ENCODE data around the gene RERE.

Gene RERE

DNA sequence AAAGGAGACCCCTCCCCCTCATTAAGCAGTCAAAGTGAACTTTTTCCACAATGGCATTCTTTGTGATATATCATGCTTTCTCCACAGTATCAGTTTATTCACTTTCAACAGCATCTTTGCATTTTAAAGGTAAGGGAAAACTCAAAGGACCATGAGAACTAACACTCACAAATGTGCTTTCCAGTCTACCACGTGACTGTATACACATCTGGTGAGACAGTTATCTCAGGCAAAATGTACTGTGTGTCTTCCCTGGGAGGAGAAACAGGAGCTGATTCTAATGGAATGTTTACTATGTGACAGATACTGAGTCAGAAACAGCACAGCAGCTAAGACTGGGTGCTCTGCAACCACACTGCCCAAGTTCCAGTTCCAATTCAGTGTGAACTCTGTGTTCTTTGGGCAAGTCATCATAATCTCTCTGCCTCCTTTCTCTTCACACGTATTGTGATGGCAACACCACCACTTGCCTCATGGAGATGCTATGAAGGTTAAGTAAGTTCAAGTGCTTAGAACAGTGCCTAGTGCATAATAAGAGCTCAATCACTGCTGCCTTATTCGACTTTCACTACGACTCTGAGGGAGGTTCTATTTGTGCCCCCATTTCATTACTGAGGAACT, 420.5 kb downstream of the RERE start:
- Mint-ChIP-seq H3K4me1 (peaks cover 64% of the 10 kb centered on the region), H3K27me3 (no peaks in the 10 kb centered on the region), H3K9me3 (no peaks in the 10 kb centered on the region), H3K27ac (ENCODE audit: low read depth) (peak overlapping the region; percentile 71), H3K4me3 (peak overlapping the region; percentile 10), H3K36me3 (ENCODE audit: insufficient read depth) (peaks cover 7% of the 10 kb centered on the region)
- peak; percentile 82 for ATAC-seq (replicated peaks; ENCODE audit: extremely low read depth, poor library complexity, severe bottlenecking)
- DNase-seq (ENCODE audit: low spot score in 2 of 2): peak in 1 of 2 donors; percentile 18

DNA sequence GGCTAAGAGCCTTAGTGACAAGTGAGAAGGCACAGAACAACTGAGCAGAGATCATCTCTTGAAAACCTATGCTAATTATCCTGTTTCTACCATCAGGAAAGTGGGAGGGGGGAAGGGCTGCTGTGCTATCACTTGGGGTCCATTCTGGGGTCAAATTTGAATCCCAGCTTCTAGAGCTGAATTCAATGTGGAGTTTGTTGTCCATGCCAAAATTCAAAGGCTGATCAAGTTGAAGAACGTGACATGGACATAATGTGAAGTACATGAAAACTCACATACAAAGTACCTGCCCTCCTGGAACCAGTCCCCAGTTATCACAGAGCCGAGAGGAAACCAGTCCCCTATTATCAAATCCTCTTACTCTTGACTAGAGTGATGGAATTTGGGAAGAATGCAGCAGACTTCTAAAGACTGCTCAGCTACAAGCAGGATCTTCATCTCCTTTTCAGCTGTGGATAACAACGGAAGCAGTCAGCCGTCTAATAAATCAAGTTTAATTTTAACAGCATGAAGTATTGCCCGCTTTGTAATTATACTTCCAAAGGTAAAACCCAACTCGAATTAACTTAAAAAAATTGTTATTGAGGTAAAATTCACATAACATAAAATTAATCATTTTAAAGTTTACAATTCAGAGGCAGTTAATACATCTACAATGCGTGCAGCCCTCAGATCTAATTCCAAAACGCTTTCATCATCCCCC, 421.2 kb downstream of the RERE start:
- no peaks in the 10 kb centered on the region for H3K9me3 Mint-ChIP-seq
- H3K27me3 Mint-ChIP-seq: no peaks in the 10 kb centered on the region
- H3K27ac Mint-ChIP-seq (ENCODE audit: low read depth): peak overlapping the region; percentile 71
- no peak for ATAC-seq (replicated peaks; ENCODE audit: extremely low read depth, poor library complexity, severe bottlenecking)
- peaks cover 68% of the 10 kb centered on the region for H3K4me1 Mint-ChIP-seq
- DNase-seq (ENCODE audit: low spot score in 2 of 2): no peak
- peaks cover 7% of the 10 kb centered on the region for H3K36me3 Mint-ChIP-seq (ENCODE audit: insufficient read depth)
- peak overlapping the region; percentile 72 for H3K4me3 Mint-ChIP-seq

DNA sequence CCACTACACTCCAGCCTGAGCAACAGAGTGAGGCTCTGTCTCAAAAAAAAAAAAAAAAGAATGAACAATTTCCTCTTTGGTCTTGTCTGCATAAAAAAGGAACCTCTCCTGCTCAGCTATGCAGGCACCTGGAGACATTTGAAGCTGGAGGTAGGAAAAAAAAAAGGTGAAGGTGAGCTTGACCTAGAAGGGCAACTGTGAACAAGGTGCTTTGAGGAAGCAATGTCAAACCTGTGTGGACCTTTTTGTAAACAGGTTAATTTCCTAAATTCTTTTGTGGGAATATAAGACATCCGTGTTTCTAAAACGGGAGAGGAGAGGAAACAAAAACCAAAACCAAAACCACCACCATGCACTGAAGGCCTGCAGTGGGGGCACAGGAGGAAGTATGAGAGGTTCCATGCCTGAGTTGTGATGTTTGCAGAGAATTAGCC, 422.0 kb downstream of the RERE start:
- Mint-ChIP-seq H3K9me3 (no peaks in the 10 kb centered on the region), H3K4me1 (peaks cover 76% of the 10 kb centered on the region), H3K27me3 (no peaks in the 10 kb centered on the region), H3K27ac (ENCODE audit: low read depth) (peak overlapping the region; percentile 71), H3K4me3 (peak overlapping the region; percentile 72), H3K36me3 (ENCODE audit: insufficient read depth) (peaks cover 7% of the 10 kb centered on the region)
- DNase-seq (ENCODE audit: low spot score in 2 of 2) (no peak), ATAC-seq (replicated peaks; ENCODE audit: extremely low read depth, poor library complexity, severe bottlenecking) (peak; percentile 50)

DNA sequence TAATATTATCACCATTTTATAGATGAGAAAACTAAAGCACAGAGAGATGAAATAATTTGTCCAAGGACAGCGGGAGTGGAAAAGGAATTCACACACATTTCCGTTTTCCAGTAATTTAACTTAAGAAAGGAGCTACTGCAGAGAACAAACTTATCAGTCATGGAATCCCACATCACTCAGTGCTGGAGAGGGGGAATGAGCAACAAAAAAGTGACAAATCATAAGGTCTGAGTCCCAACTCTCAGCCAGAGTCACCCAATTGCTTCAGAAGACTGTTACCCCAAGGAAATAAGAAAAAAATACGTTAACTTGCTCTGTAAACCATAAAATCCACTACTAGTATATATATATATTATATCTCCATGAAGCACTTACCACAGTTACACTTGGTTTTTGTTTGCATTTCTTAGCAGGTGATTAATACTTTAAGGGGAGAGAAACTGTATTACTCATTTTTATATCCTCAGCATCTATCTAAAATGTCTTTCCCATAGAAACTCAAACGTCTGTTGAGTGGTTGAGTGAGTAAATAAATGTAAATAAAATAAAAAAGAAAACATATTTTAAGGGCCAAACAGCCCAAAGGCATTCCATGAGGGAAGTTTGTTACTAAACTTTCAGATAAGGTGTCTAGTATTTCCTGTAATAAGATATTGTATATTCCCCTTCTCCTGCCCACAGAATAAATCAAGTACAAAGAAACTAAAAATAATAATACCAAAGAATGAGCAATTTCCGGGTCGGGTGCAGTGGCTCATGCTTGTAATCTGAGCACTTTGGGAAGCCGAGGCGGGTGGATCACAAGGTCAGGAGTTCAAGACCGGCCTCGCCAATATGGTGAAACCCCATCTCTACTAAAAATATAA, 422.8 kb downstream of the RERE start:
- Mint-ChIP-seq H3K4me1 (peaks cover 82% of the 10 kb centered on the region), H3K27me3 (no peaks in the 10 kb centered on the region), H3K9me3 (no peaks in the 10 kb centered on the region), H3K27ac (ENCODE audit: low read depth) (peak overlapping the region; percentile 71), H3K36me3 (ENCODE audit: insufficient read depth) (peaks cover 9% of the 10 kb centered on the region), H3K4me3 (peak overlapping the region; percentile 72)
- ATAC-seq (replicated peaks; ENCODE audit: extremely low read depth, poor library complexity, severe bottlenecking) (no peak), DNase-seq (ENCODE audit: low spot score in 2 of 2) (no peak)

DNA sequence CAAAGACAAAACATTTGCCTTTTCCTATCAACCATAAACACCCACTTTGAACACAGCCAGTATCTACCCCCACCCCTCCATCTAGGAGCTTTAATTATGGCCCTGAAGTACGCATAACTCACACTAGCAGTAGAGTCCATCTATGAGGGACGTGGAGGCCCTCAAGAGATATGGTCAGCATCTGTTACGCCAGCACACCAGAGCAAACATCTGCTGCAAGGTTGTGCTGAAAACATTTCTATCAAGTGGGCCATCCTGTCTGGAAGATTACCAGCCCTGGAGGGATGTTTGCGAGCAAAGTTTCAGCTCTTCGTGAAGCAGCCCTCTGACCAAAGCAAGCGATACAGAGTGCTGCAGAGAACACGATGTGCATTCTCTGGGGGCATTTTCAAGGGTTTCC, 424.9 kb downstream of the RERE start:
- DNase-seq (ENCODE audit: low spot score in 2 of 2) (no peak), ATAC-seq (replicated peaks; ENCODE audit: extremely low read depth, poor library complexity, severe bottlenecking) (no peak)
- peak overlapping the region; percentile 33 for H3K27ac Mint-ChIP-seq (ENCODE audit: low read depth)
- no peaks in the 10 kb centered on the region for H3K9me3 Mint-ChIP-seq
- no peaks in the 10 kb centered on the region for H3K27me3 Mint-ChIP-seq
- peaks cover 80% of the 10 kb centered on the region for H3K4me1 Mint-ChIP-seq
- H3K4me3 Mint-ChIP-seq: no peak overlapping the region
- peaks cover 17% of the 10 kb centered on the region for H3K36me3 Mint-ChIP-seq (ENCODE audit: insufficient read depth)

DNA sequence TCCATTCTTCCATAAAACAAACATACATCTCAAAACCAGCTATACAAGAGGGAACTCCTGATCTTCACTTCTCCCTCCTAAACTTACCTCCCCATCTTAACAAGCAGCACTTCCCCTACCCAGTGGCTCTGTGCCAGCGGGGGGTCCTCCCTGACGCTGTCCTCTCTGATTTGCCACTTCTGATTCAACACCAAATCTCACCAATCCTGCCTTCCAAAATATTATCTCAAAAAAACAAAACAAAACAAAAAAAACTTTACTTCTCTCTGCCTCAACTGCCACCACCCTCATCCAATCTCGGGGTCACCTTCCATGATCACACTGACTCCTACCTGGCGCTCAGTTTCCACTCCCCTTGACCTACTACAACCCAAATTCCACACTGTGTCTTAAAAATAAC, 426.7 kb downstream of the RERE start:
- H3K27ac Mint-ChIP-seq (ENCODE audit: low read depth): peak overlapping the region; percentile 90
- DNase-seq (ENCODE audit: low spot score in 2 of 2) (no peak), ATAC-seq (replicated peaks; ENCODE audit: extremely low read depth, poor library complexity, severe bottlenecking) (no peak)
- H3K27me3 Mint-ChIP-seq: no peaks in the 10 kb centered on the region
- H3K4me1 Mint-ChIP-seq: peaks cover 80% of the 10 kb centered on the region
- H3K9me3 Mint-ChIP-seq: no peaks in the 10 kb centered on the region
- H3K4me3 Mint-ChIP-seq: no peak overlapping the region
- H3K36me3 Mint-ChIP-seq (ENCODE audit: insufficient read depth): peaks cover 22% of the 10 kb centered on the region

DNA sequence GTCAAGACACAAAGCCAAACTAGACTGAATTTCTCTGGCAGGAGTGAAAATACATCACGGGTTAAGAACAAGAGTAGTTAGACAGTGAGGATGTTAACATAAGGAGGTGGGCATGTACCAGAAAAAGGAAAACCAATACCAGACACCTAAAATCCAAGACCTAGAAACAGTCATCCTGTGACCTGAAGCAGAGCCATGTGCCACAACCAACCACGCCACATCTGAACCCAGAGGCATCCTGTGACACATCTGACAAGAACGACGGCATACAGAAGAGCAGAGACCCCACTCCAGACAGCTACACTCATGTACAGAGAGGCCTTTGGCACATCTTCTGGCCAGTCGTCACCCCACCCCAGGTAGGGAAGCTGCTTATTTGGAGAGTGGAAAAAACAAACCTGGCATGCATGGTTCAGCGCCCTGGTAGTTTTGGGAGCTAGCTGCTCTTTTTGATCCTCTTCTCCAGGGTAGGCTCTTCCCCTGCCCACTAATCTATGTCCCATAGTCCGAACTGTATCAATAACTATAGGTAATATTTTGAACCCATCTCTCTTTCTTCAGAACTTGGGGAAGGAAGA, 427.4 kb downstream of the RERE start:
- ATAC-seq (replicated peaks; ENCODE audit: extremely low read depth, poor library complexity, severe bottlenecking) (no peak), DNase-seq (ENCODE audit: low spot score in 2 of 2) (no peak)
- H3K36me3 Mint-ChIP-seq (ENCODE audit: insufficient read depth): peaks cover 22% of the 10 kb centered on the region
- H3K4me3 Mint-ChIP-seq: no peak overlapping the region
- no peaks in the 10 kb centered on the region for H3K9me3 Mint-ChIP-seq
- peak overlapping the region; percentile 90 for H3K27ac Mint-ChIP-seq (ENCODE audit: low read depth)
- peaks cover 74% of the 10 kb centered on the region for H3K4me1 Mint-ChIP-seq
- H3K27me3 Mint-ChIP-seq: no peaks in the 10 kb centered on the region

DNA sequence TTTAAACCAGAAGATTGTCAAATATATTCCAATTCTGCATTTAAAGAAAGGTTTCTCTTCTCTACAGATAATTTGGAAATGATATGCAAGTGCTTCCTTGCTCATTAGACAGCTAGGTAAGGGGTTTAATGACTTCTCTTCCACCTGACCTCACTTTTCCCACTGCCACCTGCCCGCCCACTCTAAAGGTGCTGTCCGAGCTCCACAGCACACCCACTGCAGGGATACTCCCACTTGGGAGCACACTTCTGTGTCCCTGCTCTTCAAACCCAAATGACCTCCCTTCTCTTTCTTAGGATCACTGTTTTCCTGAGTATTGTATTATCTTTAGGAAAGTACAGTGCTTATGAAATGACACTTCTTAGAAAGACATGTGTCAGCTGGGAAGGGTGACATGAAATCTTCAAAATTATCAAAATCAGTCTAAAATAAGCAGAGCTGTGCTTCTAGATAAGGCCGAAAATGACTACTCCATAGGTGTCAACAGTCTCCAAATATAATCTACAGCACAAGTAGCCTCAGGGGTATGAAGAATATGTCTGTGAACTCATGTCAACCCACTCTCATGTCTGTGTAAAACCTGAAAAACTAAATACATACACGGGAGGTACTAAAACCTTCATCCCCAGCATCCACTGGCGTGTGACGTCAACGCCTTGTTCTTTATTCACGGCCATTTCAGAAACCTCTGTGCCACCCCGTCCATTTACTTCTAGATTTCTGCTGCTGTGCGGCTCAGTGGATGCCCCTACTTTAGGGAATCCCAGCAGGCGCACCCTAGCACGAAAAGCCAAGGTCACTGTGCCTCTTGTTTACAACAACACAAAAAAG, 428.5 kb downstream of the RERE start:
- no peak overlapping the region for H3K27ac Mint-ChIP-seq (ENCODE audit: low read depth)
- no peak overlapping the region for H3K4me3 Mint-ChIP-seq
- ATAC-seq (replicated peaks; ENCODE audit: extremely low read depth, poor library complexity, severe bottlenecking) (no peak), DNase-seq (ENCODE audit: low spot score in 2 of 2) (no peak)
- H3K9me3 Mint-ChIP-seq: no peaks in the 10 kb centered on the region
- H3K27me3 Mint-ChIP-seq: no peaks in the 10 kb centered on the region
- peaks cover 20% of the 10 kb centered on the region for H3K36me3 Mint-ChIP-seq (ENCODE audit: insufficient read depth)
- H3K4me1 Mint-ChIP-seq: peaks cover 78% of the 10 kb centered on the region

DNA sequence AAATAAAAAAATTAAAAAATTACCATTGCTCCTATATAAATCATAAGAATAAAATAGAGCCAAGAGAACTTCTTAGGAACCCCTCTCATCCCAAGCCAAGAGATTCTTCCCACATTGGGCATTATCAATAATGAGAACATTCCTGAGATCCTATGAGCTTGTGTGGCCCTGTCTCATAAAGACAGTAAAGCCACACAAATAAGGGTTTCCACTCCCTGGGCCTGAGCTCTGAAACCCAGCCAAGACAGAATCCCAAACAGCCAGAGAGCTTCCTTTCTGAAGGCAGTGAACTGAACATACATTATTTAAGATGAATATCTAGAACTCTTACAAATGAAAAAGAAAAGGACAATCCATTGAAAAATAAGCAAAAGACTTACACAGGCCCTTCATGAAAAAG, 431.2 kb downstream of the RERE start:
- ATAC-seq (replicated peaks; ENCODE audit: extremely low read depth, poor library complexity, severe bottlenecking): no peak

DNA sequence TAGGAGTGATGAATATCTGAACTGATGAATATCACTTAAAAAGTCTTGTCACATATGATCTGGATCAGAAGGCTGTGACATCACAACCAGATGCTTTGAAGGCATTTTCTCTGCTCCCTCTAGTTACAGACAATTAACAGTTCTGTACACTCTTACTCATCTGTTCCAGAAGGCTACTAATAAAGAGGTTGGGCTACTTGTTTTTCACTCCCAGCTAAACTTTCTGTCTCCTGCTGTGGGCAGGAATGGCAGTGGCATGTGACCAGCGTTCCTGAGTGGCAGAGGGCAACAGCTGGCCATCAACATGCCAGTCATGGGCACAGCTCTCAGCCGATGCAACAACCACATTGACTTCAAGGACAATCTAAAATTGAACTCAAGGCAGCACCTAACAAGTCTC, 432.9 kb downstream of the RERE start:
- Mint-ChIP-seq H3K36me3 (ENCODE audit: insufficient read depth) (peaks cover 25% of the 10 kb centered on the region), H3K9me3 (no peaks in the 10 kb centered on the region)

More for the DNA sequence above, 431.2 kb downstream of the RERE start:
- Mint-ChIP-seq H3K27me3 (no peaks in the 10 kb centered on the region), H3K4me1 (peaks cover 78% of the 10 kb centered on the region), H3K9me3 (no peaks in the 10 kb centered on the region), H3K27ac (ENCODE audit: low read depth) (peak overlapping the region; percentile 64), H3K36me3 (ENCODE audit: insufficient read depth) (peaks cover 21% of the 10 kb centered on the region), H3K4me3 (no peak overlapping the region)
- DNase-seq (ENCODE audit: low spot score in 2 of 2): no peak

DNA sequence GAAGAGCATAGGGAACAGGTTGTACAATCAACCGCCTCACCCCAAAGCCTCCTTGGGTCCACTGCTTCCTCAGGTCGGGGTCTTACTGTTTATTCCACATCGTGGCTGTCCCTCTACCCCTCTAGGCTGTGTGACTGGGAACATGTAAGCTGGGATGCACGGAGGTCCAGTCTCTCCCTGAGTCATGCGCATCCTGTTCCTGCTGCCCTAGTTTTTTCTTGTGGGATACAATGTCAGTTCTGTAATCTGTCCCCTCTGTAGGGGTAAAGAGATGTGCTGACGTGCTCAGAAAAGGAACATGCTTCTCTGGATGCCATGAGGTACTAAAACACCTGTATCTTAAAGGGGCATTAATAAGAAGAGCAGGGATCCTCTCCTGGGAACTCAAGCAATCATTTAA, 433.4 kb downstream of the RERE start:
- Mint-ChIP-seq H3K36me3 (ENCODE audit: insufficient read depth) (peaks cover 22% of the 10 kb centered on the region), H3K4me3 (no peak overlapping the region), H3K4me1 (peaks cover 65% of the 10 kb centered on the region), H3K9me3 (no peaks in the 10 kb centered on the region), H3K27ac (ENCODE audit: low read depth) (peak overlapping the region; percentile 49), H3K27me3 (no peaks in the 10 kb centered on the region)
- DNase-seq (ENCODE audit: low spot score in 2 of 2) (no peak), ATAC-seq (replicated peaks; ENCODE audit: extremely low read depth, poor library complexity, severe bottlenecking) (no peak)

More for the DNA sequence above, 432.9 kb downstream of the RERE start:
- no peak for DNase-seq (ENCODE audit: low spot score in 2 of 2)
- peak overlapping the region; percentile 49 for H3K27ac Mint-ChIP-seq (ENCODE audit: low read depth)
- H3K27me3 Mint-ChIP-seq: no peaks in the 10 kb centered on the region
- peaks cover 68% of the 10 kb centered on the region for H3K4me1 Mint-ChIP-seq
- no peak for ATAC-seq (replicated peaks; ENCODE audit: extremely low read depth, poor library complexity, severe bottlenecking)
- no peak overlapping the region for H3K4me3 Mint-ChIP-seq

Measured in central memory CD8-positive, alpha-beta T cell (primary cell).